Suprapubic skin (tissue), 4 donors: ENCODE results near the gene FRMD3.

ENCODE experiments used
- EP300 ChIP-seq: sonication (generic); formaldehyde crosslinking; IDR thresholded peaks from one replicate; pipeline ENCODE4 v1.6.1; 2017; ENCODE audit warnings: antibody characterized with exemption
- POLR2AphosphoS5 ChIP-seq, 3 donors: sonication (generic); formaldehyde crosslinking; IDR thresholded peaks; one replicate each; pipeline ENCODE4 v1.6.1; 2017; ENCODE audit warnings: antibody characterized with exemption in 3 of 3
- TF ChIP-seq, protein P1 (sequence below), 2 donors: fragments of 200-600 bp in 1 of 2; fragments of 450-650 bp in 1 of 2; sonication (generic) in 1 of 2; IDR thresholded peaks; one replicate each; pipeline ENCODE4 v1.5.1; 2016 to 2019; ENCODE audit warnings: antibody characterized with exemption in 2 of 2, mild to moderate bottlenecking in 1 of 2, moderate library complexity in 1 of 2

DNA sequence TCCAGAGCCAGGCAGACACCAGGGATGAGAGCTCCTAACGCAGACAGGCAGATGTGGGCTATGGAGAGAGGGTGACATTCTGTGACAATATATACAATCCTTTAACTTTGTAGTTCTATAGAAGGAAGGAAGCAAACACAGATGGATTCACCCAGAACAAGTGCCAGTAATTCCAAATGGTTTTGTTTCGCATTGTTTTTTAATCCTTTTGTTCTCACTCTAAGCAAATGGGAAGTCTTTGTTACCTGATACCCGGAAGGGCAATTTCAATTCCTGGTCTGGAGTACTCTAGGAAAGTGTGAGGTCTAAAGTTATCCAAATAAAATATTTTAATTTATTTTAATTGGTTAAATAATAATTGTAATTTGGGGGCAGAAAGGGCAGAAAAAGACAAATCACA, 2.5 kb downstream of the FRMD3 start:
- TF ChIP-seq POLR2AphosphoS5 (IDR thresholded peaks at IDR 0.05) (no peak), EP300 (no peak)
- TF ChIP-seq, protein P1, sequence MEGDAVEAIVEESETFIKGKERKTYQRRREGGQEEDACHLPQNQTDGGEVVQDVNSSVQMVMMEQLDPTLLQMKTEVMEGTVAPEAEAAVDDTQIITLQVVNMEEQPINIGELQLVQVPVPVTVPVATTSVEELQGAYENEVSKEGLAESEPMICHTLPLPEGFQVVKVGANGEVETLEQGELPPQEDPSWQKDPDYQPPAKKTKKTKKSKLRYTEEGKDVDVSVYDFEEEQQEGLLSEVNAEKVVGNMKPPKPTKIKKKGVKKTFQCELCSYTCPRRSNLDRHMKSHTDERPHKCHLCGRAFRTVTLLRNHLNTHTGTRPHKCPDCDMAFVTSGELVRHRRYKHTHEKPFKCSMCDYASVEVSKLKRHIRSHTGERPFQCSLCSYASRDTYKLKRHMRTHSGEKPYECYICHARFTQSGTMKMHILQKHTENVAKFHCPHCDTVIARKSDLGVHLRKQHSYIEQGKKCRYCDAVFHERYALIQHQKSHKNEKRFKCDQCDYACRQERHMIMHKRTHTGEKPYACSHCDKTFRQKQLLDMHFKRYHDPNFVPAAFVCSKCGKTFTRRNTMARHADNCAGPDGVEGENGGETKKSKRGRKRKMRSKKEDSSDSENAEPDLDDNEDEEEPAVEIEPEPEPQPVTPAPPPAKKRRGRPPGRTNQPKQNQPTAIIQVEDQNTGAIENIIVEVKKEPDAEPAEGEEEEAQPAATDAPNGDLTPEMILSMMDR (IDR thresholded peaks at IDR 0.05), result no peak
